Esophagus squamous epithelium (tissue), 4 donors: Measurements from ENCODE around the gene GMEB2.

Source experiments
- CTCF ChIP-seq, 6 experiments: fragments of 450-650 bp in 4 of 6; fragments of 200-600 bp in 2 of 6; sonication (generic) in 2 of 6; IDR thresholded peaks; one replicate each; pipeline ENCODE4 v1.5.1; 2016 to 2019; ENCODE audit warnings: antibody characterized with exemption in 6 of 6, mild to moderate bottlenecking in 4 of 6, moderate library complexity in 4 of 6
- POLR2A ChIP-seq, 4 donors: fragments of 450-650 bp; IDR thresholded peaks; one replicate each; pipeline ENCODE4 v1.6.1; 2017; ENCODE audit warnings: antibody characterized with exemption in 4 of 4, mild to moderate bottlenecking in 4 of 4, moderate library complexity in 3 of 4

GRCh38 chr20:63577317-63577894, 49.5 kb downstream of the GMEB2 start:
- TF ChIP-seq CTCF (IDR thresholded peaks at IDR 0.05) (no peak), POLR2A (IDR thresholded peaks at IDR 0.05) (no peak)
